SK-N-SH (cell line): ENCODE measurements around the gene CRTC3. TPM values are rescaled to one million over a fixed set of nuclear protein-coding genes. Genes with fewer than 3 reads are reported as not detected.

Source experiments
- CTCF ChIA-PET: fragments of 300-600, 350-600 bp; formaldehyde crosslinking; extraction: SDS; loops from one replicate; lab custom pipeline; 2021; lab: Yijun Ruan, JAX
- POLR2A ChIA-PET: fragments of 350-600 bp; sonication (Branson Sonifier 250); formaldehyde crosslinking; extraction: SDS; loops from one replicate; lab custom pipeline; 2020; ENCODE audit warnings: antibody characterized with exemption, inconsistent platforms; lab: Yijun Ruan, JAX
- DNase-seq: peaks from one replicate; pipeline ENCODE4 v3.0.0; 2012
- H2AFZ ChIP-seq: fragments of 200-600 bp; sonication (generic); 2 replicates; pipeline ENCODE4 v1.8.1; 2016; ENCODE audit warnings: antibody characterized with exemption, mild to moderate bottlenecking, low read depth
- H3F3A ChIP-seq: fragments of 200-600 bp; sonication (generic); replicated peaks from 2 replicates; pipeline ENCODE3; 2016; ENCODE audit warnings: antibody characterized with exemption, mild to moderate bottlenecking; ENCODE audit not compliant: insufficient read depth
- H3K27ac ChIP-seq, 2 experiments: fragments of 200-500 bp in 1 of 2; fragments of 200-600 bp in 1 of 2; sonication (Bioruptor generic) in 1 of 2; sonication (generic), shearing (Covaris generic) in 1 of 2; 2 replicates each; pipeline versions ENCODE4 v1.5.1 to v1.6.1; 2014 to 2016; ENCODE audit warnings: low read depth in 2 of 2, inconsistent platforms in 1 of 2, low read length in 1 of 2, mild to moderate bottlenecking in 1 of 2, mixed read lengths in 1 of 2
- H3K27me3 ChIP-seq: fragments of 200-600 bp; sonication (generic), shearing (Covaris generic); 2 replicates; pipeline ENCODE4 v1.6.1; 2016; ENCODE audit warnings: mixed run types; ENCODE audit not compliant: insufficient read depth
- H3K36me3 ChIP-seq, 2 experiments: fragments of 200-500 bp in 1 of 2; fragments of 200-600 bp in 1 of 2; sonication (Bioruptor generic) in 1 of 2; sonication (generic) in 1 of 2; replicated peaks in 1 of 2; 2 replicates each; pipeline versions ENCODE3 to v1.5.1; 2014 to 2016; ENCODE audit warnings: low read length in 1 of 2, mild to moderate bottlenecking in 1 of 2; ENCODE audit not compliant: insufficient read depth in 2 of 2, control insufficient read depth in 1 of 2
- H3K4me1 ChIP-seq, 2 experiments: fragments of 200-500 bp in 1 of 2; fragments of 200-600 bp in 1 of 2; sonication (Bioruptor generic) in 1 of 2; sonication (generic), shearing (Covaris generic) in 1 of 2; 2 replicates each; pipeline versions ENCODE4 v1.5.1 to v1.6.1; 2014 to 2016; ENCODE audit warnings: low read depth in 1 of 2, low read length in 1 of 2, mixed run types in 1 of 2; ENCODE audit not compliant: insufficient read depth in 2 of 2, control insufficient read depth in 1 of 2
- H3K4me2 ChIP-seq: fragments of 200-600 bp; sonication (generic), shearing (Covaris generic); 2 replicates; pipeline ENCODE4 v1.6.1; 2017; ENCODE audit warnings: mixed run types
- H3K4me3 ChIP-seq, 2 experiments: fragments of 200-500 bp in 1 of 2; fragments of 200-600 bp in 1 of 2; sonication (Bioruptor generic) in 1 of 2; sonication (generic), shearing (Covaris generic) in 1 of 2; 2 replicates each; pipeline versions ENCODE4 v1.5.1 to v1.8.1; 2014 to 2016; ENCODE audit warnings: low read depth in 2 of 2, inconsistent platforms in 1 of 2, low read length in 1 of 2, mild to moderate bottlenecking in 1 of 2, mixed read lengths in 1 of 2, moderate library complexity in 1 of 2
- H3K79me2 ChIP-seq: fragments of 200-600 bp; sonication (generic); 2 replicates; pipeline ENCODE4 v1.8.1; 2017; ENCODE audit warnings: mild to moderate bottlenecking; ENCODE audit not compliant: insufficient read depth
- H3K9ac ChIP-seq: fragments of 200-600 bp; sonication (generic); 2 replicates; pipeline ENCODE4 v1.6.1; 2017; ENCODE audit warnings: mixed run types
- H3K9me2 ChIP-seq: fragments of 200-600 bp; sonication (generic); 2 replicates; pipeline ENCODE4 v1.6.1; 2017; ENCODE audit warnings: mixed run types
- H3K9me3 ChIP-seq: fragments of 200-600 bp; sonication (generic); 2 replicates; pipeline ENCODE4 v1.6.1; 2017; ENCODE audit warnings: mixed run types, mild to moderate bottlenecking, moderate library complexity
- H4K20me1 ChIP-seq: fragments of 200-600 bp; sonication (generic); 2 replicates; pipeline ENCODE4 v1.6.1; 2017; ENCODE audit warnings: mild to moderate bottlenecking, mixed run types; ENCODE audit not compliant: insufficient read depth
- CTCF ChIP-seq: fragments of 200-600 bp; sonication (generic); IDR thresholded peaks from 2 replicates; pipeline ENCODE4 v1.6.1; 2017; ENCODE audit warnings: antibody characterized with exemption, mild to moderate bottlenecking, moderate library complexity
- ELF1 ChIP-seq: IDR thresholded peaks from 2 replicates; pipeline ENCODE4 v1.4.0; 2012
- FOXJ3 ChIP-seq: sonication (generic); formaldehyde crosslinking; IDR thresholded peaks from 2 replicates; pipeline ENCODE4 v1.5.1; 2020; ENCODE audit warnings: mild to moderate bottlenecking, missing genetic modification reagents
- JUND ChIP-seq: IDR thresholded peaks from 2 replicates; pipeline ENCODE4 v1.4.0; 2012
- MXI1 ChIP-seq: IDR thresholded peaks from 2 replicates; pipeline ENCODE4 v1.6.1; 2012; ENCODE audit warnings: mild to moderate bottlenecking, low read depth, low read length, improper control_type of control experiment
- NFIC ChIP-seq: IDR thresholded peaks from 2 replicates; pipeline ENCODE4 v1.4.0; 2012; ENCODE audit warnings: borderline replicate concordance
- RCOR1 ChIP-seq: fragments of 150-350 bp; IDR thresholded peaks from 2 replicates; pipeline ENCODE4 v1.6.1; 2017; ENCODE audit warnings: antibody characterized with exemption, low read length
- SMC3 ChIP-seq: IDR thresholded peaks from 2 replicates; pipeline ENCODE4 v1.6.1; 2012; ENCODE audit warnings: low read depth, low read length, improper control_type of control experiment
- TAF1 ChIP-seq: IDR thresholded peaks from 2 replicates; pipeline ENCODE4 v1.6.1; 2012; ENCODE audit warnings: low read depth, mild to moderate bottlenecking, low read length, moderate library complexity, borderline replicate concordance
- TEAD4 ChIP-seq: IDR thresholded peaks from 2 replicates; pipeline ENCODE4 v1.4.0; 2012; ENCODE audit warnings: mild to moderate bottlenecking, borderline replicate concordance; ENCODE audit not compliant: insufficient read depth
- WGBS: methylation state at CpG from one replicate; pipeline ENCODE4 v1.1.6; 2017; ENCODE audit warnings: low lambda C conversion rate; 5-methylcytosine and 5-hydroxymethylcytosine counted together
- polyA plus RNA-seq, 3 experiments: library from polyadenylated mRNA; depleted of rRNA; stranded (reverse); fragments of >200 nt; gene quantifications; 2 replicates each; pipeline ENCODE4 v1.2.3, GENCODE V29; 2012
- TF ChIP-seq, protein P1 (sequence below): IDR thresholded peaks from 2 replicates; pipeline ENCODE4 v1.4.0; 2012; ENCODE audit warnings: low read depth

CRTC3 gene
- polyA plus RNA-seq, 1 of the 3 experiments (the other 2 are of a cell fraction): 16.7 TPM

DNA sequence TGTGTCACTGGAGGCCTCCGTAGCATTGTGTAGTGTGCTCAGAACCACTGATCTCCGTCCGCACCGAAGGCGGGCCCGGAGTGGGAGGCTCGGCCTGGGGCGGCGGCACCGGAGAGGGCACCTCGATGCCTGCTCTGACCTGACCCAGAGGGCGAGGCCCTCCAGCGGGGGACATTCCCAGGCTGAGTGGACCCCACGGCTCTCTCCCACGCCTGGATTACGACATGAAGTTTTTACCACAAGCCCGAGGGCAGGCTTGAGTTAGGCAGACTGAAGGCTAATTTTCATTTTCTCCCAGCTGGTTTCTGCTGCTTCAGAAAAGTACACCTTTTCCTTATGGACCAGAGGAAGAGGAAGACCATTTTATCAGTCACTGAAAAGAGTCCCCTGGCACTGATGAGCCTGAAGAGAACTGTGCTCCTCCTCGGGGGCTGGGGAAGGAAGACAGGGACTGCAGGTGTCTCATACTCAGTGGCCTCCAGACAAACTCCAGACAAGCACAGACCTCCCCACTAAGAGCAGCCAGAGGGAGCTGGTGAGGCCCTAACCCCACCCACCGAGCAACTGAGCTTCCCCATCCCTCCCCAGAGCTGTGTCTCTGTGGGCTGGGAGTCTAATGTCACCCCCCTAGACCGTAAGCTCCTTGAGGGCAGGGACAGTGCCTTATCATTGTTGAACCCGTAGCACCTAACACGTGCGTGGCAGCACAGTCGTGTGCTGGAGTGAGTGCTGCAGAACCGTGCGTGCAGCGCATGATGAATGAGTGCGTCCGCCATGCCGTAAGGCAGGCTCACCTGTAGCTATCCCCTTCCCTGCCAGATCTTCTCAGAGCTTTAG is 113.0 kb downstream of the CRTC3 start (continued):
- TF ChIP-seq CTCF: no peak
- TF ChIP-seq JUND: no peak
- no peak for TF ChIP-seq MXI1

- Histone ChIP-seq H3K9me3 (no peaks in the 10 kb centered on the region), H3K79me2 (no peaks in the 10 kb centered on the region), H3K27me3 (no peaks in the 10 kb centered on the region), H3K4me3 (no peak overlapping the region), H3K4me2 (no peak overlapping the region), H3K9ac (no peak overlapping the region), H3K27ac (no peak overlapping the region), H4K20me1 (no peaks in the 10 kb centered on the region), H3K36me3 (peaks cover 16 to 35% of the 10 kb centered on the region in 2 experiments), H2AFZ (no peak overlapping the region), H3K9me2 (no peaks in the 10 kb centered on the region), H3K4me1 (peaks cover 0 to 9% of the 10 kb centered on the region in 2 experiments; a peak in 3 of 4 replicates), H3F3A (peaks cover 9% of the 10 kb centered on the region)
- DNase-seq: no peak
- TF ChIP-seq SMC3: no peak
- no peak for TF ChIP-seq ELF1
- TF ChIP-seq NFIC: no peak
- TF ChIP-seq TAF1: no peak
- TF ChIP-seq, protein P1, sequence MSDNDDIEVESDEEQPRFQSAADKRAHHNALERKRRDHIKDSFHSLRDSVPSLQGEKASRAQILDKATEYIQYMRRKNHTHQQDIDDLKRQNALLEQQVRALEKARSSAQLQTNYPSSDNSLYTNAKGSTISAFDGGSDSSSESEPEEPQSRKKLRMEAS: no peak
- no peak for TF ChIP-seq FOXJ3 (CRISPR knock-in tag)
- no peak for TF ChIP-seq RCOR1
- ChIA-PET CTCF (interaction anchor here (0.6 to 1.6 kb wide), 2 partner anchors 38 to 243 kb away, joined by 3 to 8 read pairs; no protein-coding TSS in a partner anchor), POLR2A (no interaction called here)
- WGBS: 94% methylated on average over 7 of the region's 7 CpGs
Observed at GRCh38 chr15:90643301-90643632, 113.5 kb downstream of the CRTC3 start.

GRCh38 chr15:90644526-90644925 is 114.8 kb downstream of the CRTC3 start:
- ChIA-PET POLR2A (no interaction called here), CTCF (interaction anchor here (1.0 to 2.6 kb wide), 2 partner anchors 242 kb away, joined by 3 to 17 read pairs; no protein-coding TSS in a partner anchor)
- H3K79me2 ChIP-seq: no peaks in the 10 kb centered on the region
- peaks cover 9% of the 10 kb centered on the region for H3F3A ChIP-seq
- no peaks in the 10 kb centered on the region for H3K9me3 ChIP-seq
- H3K4me3 ChIP-seq: no peak overlapping the region
- H3K27me3 ChIP-seq: no peaks in the 10 kb centered on the region
- no peak for TF ChIP-seq TEAD4
- H3K27ac ChIP-seq: no peak overlapping the region
- WGBS: 91% methylated on average over 8 of the region's 8 CpGs
- peaks cover 12 to 27% of the 10 kb centered on the region in 2 experiments for H3K36me3 ChIP-seq
- H3K4me1 ChIP-seq: peaks cover 3 to 5% of the 10 kb centered on the region in 2 experiments; a peak in 3 of 4 replicates
- no peak overlapping the region for H3K4me2 ChIP-seq
- DNase-seq: no peak
- no peak overlapping the region for H2AFZ ChIP-seq
- H3K9ac ChIP-seq: no peak overlapping the region
- H4K20me1 ChIP-seq: no peaks in the 10 kb centered on the region
- H3K9me2 ChIP-seq: no peaks in the 10 kb centered on the region
